H1 (cell line): Measurements from ENCODE around the gene VPS52. TPM values are rescaled to one million over a fixed set of nuclear protein-coding genes. Genes with fewer than 3 reads are reported as not detected.
A peak's percentile ranks its signal among the peaks of the same experiment; 100 is the strongest.

ENCODE experiments used
- ASH2L ChIP-seq: fragments of 200-600, 300-600 bp; sonication (generic); IDR thresholded peaks from one replicate; pipeline ENCODE4 v1.7.1; 2017; ENCODE audit warnings: low read length
- CHD2 ChIP-seq: IDR thresholded peaks from 2 replicates; pipeline ENCODE4 v1.6.1; 2012; ENCODE audit warnings: low read length, improper control_type of control experiment
- CREB1 ChIP-seq: IDR thresholded peaks from 2 replicates; pipeline ENCODE4 v1.6.1; 2012; ENCODE audit warnings: inconsistent platforms
- EGR1 ChIP-seq: IDR thresholded peaks from 2 replicates; pipeline ENCODE4 v1.6.1; 2011; ENCODE audit warnings: low read depth, low read length, borderline replicate concordance
- KDM4A ChIP-seq: IDR thresholded peaks from one replicate; pipeline ENCODE4 v1.7.1; 2012; ENCODE audit warnings: low read depth, mild to moderate bottlenecking, moderate library complexity, low read length, inconsistent platforms; ENCODE audit not compliant: severe bottlenecking
- NRF1 ChIP-seq: IDR thresholded peaks from 2 replicates; pipeline ENCODE4 v1.6.1; 2011; ENCODE audit warnings: mild to moderate bottlenecking, low read depth, low read length, improper control_type of control experiment
- PHF8 ChIP-seq: fragments of 200-600 bp; sonication (generic); conservative IDR thresholded peaks from 2 replicates; pipeline ENCODE4 v1.7.1; 2012; ENCODE audit warnings: low read depth, mild to moderate bottlenecking, inconsistent platforms, low read length, moderate library complexity
- RXRA ChIP-seq: IDR thresholded peaks from 2 replicates; pipeline ENCODE4 v1.6.1; 2011; ENCODE audit warnings: low read depth, mild to moderate bottlenecking, low read length, moderate library complexity; ENCODE audit not compliant: insufficient read depth
- SAP30 ChIP-seq: fragments of 300-600 bp; sonication (generic); IDR thresholded peaks from 2 replicates; pipeline ENCODE4 v1.7.1; 2012; ENCODE audit warnings: low read length, moderate library complexity, mild to moderate bottlenecking, inconsistent platforms; ENCODE audit not compliant: insufficient read depth, insufficient replicate concordance
- TAF1 ChIP-seq: IDR thresholded peaks from 2 replicates; pipeline ENCODE4 v1.6.1; 2011; ENCODE audit warnings: mild to moderate bottlenecking, low read depth, low read length
- TAF7 ChIP-seq: optimal IDR thresholded peaks from 2 replicates; pipeline ENCODE3; 2011; ENCODE audit warnings: low read depth, mild to moderate bottlenecking, inconsistent platforms, low read length, moderate library complexity, borderline replicate concordance
- TBP ChIP-seq: IDR thresholded peaks from 2 replicates; pipeline ENCODE4 v1.6.1; 2011; ENCODE audit warnings: low read depth, low read length, improper control_type of control experiment
- polyA plus RNA-seq, 7 experiments: library from polyadenylated mRNA; depleted of rRNA in 3 of 7; stranded (reverse) in 5 of 7; unstranded in 2 of 7; fragments of >200 nt in 5 of 7; fragments of 200-250 nt in 2 of 7; gene quantifications; 1 replicate in 5 of 7; 2 replicates in 1 of 7; 4 replicates in 1 of 7; pipeline versions ENCODE4 v1.2.1 to v1.2.3, GENCODE V29; 2011 to 2013; ENCODE audit warnings: missing spikeins in 2 of 7, mixed read lengths in 2 of 7
- total RNA-seq: library from RNA; stranded (reverse); fragmentation: NEBNext Ultra II Directional; extraction: Animal tissue kit (Norgen Biotek cat#: 25700); gene quantifications from 2 replicates; pipeline ENCODE4 v1.2.1, GENCODE V29; 2021
- TF ChIP-seq, protein P1 (sequence below), 3 experiments: IDR thresholded peaks; 1 replicate in 2 of 3; 2 replicates in 1 of 3; pipeline versions ENCODE4 v1.5.1 to v1.6.1; 2011; ENCODE audit warnings: low read length in 3 of 3, mild to moderate bottlenecking in 3 of 3, inconsistent platforms in 2 of 3, low read depth in 1 of 3, moderate library complexity in 1 of 3; ENCODE audit not compliant: insufficient read depth in 1 of 3; ENCODE audit errors: control extremely low read depth in 1 of 3

Gene VPS52
- total and polyA plus RNA-seq, 2 of the 8 experiments (the other 6 are each of a cell fraction or from before 2014, with no cell fraction given), result 36.5 to 86.3 TPM

DNA sequence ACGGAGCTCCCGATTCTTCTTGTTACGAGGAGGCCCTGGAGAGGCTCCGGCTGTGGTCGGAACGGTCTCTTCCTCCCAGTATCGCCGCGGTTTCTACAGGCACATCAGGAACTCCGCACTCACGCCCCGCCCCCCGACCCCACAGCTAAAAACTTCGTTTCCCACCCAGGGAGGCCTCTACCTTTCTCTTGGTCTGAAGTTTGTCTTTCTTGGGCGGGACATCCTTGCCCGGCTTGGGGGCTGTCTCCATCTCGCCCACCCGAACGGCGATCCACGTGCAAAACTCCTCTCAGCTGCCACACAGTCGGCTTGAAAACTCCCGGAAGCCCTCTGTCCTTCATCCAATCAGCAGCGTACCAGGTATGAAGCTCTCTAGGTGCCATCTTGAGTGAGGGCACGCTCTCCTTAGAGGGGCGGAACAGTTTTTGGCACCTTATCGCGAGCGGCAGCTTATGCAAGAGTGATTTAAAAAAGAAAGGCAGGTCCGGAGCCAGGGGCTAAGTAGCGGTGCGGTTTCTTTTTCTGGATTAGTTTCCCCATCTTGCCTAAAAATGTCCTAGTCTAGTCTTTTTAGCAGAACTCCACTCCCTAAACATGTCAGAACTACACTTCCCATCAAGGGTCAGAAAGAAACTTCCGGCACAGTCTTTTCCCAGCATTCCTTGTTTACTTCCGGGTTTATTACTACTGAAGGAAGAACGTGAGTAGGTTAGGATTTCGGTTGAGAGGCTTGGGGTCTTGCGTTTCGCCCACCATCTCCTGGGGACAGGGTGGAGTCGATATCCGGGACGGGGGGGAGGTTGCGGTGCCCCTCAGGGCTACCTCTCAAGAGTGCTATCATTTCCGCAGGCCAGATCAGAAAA is 17.5 kb upstream of the VPS52 start, which contains the start of the genes PFDN6 and WDR46 (continued):
- TF ChIP-seq KDM4A (peak; percentile 91), TAF1 (peak; percentile 72; the same call in 1 of the 2 replicates), NRF1 (no peak), TAF7 (peak; percentile 55), ASH2L (peak; percentile 66), SAP30 (peak; percentile 99), RXRA (no peak), EGR1 (0 out of 2 replicates have a peak, but pooled peaks have one; percentile 34), CREB1 (no peak), PHF8 (peak; percentile 59), TBP (peak; percentile 61), CHD2 (peak; percentile 79)
- TF ChIP-seq, protein P1, sequence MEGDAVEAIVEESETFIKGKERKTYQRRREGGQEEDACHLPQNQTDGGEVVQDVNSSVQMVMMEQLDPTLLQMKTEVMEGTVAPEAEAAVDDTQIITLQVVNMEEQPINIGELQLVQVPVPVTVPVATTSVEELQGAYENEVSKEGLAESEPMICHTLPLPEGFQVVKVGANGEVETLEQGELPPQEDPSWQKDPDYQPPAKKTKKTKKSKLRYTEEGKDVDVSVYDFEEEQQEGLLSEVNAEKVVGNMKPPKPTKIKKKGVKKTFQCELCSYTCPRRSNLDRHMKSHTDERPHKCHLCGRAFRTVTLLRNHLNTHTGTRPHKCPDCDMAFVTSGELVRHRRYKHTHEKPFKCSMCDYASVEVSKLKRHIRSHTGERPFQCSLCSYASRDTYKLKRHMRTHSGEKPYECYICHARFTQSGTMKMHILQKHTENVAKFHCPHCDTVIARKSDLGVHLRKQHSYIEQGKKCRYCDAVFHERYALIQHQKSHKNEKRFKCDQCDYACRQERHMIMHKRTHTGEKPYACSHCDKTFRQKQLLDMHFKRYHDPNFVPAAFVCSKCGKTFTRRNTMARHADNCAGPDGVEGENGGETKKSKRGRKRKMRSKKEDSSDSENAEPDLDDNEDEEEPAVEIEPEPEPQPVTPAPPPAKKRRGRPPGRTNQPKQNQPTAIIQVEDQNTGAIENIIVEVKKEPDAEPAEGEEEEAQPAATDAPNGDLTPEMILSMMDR (IDR thresholded peaks at IDR 0.05; ENCODE audit: control extremely low read depth in 1 of 3, insufficient read depth in 1 of 3, low read depth in 1 of 3, low read length in 3 of 3), result no peak
